Uterus (tissue), 4 donors: ENCODE measurements around the gene OR8J3. TPM values are rescaled to one million over a fixed set of nuclear protein-coding genes. Genes with fewer than 3 reads are reported as not detected.

Source experiments
- DNase-seq, 2 donors: peaks; one replicate each; pipeline ENCODE4 v3.0.0-alpha.2; 2019 to 2020
- H3K27ac ChIP-seq, 2 donors: fragments of 200-600 bp; sonication (generic); 1 replicate in 1 of 2; 2 replicates in 1 of 2; pipeline ENCODE4 v1.5.1; 2016 to 2018
- H3K27me3 ChIP-seq, 2 donors: fragments of 200-600 bp; sonication (generic); one replicate each; pipeline ENCODE4 v1.5.1; 2018 to 2019; ENCODE audit warnings: control low read depth in 1 of 2
- H3K36me3 ChIP-seq, 2 donors: fragments of 200-600 bp; sonication (generic); one replicate each; pipeline ENCODE4 v1.5.1; 2019; ENCODE audit warnings: control low read depth in 1 of 2
- H3K4me1 ChIP-seq, 2 donors: fragments of 200-600 bp; sonication (generic); one replicate each; pipeline ENCODE4 v1.5.1; 2018 to 2019; ENCODE audit warnings: control low read depth in 1 of 2
- H3K4me3 ChIP-seq, 2 donors: fragments of 200-600 bp; sonication (generic); 1 replicate in 1 of 2; 2 replicates in 1 of 2; pipeline ENCODE4 v1.5.1; 2018 to 2019; ENCODE audit warnings: mild to moderate bottlenecking in 1 of 2
- H3K9me3 ChIP-seq, 2 donors: fragments of 200-600 bp; sonication (generic); one replicate each; pipeline ENCODE4 v1.5.1; 2019; ENCODE audit warnings: control low read depth in 1 of 2
- POLR2A ChIP-seq, 2 donors: fragments of 450-650 bp; IDR thresholded peaks; one replicate each; pipeline ENCODE4 v1.6.1; 2016; ENCODE audit warnings: antibody characterized with exemption in 2 of 2, mild to moderate bottlenecking in 1 of 2, moderate library complexity in 1 of 2
- intact Hi-C: fragments of 100-400 bp; cut with DNase I; formaldehyde crosslinking; loops from one replicate; pipeline ENCODE4 v1.15.1; 2023; ENCODE audit warnings: low total_unique reads
- total RNA-seq, 4 donors: library from RNA; depleted of rRNA in 3 of 4; stranded (reverse); fragments of >200 nt in 3 of 4; gene quantifications; one replicate each; pipeline versions ENCODE4 v1.1.0 to v1.2.4, GENCODE V29; 2014 to 2023
- TF ChIP-seq, protein P1 (sequence below), 4 experiments: fragments of 200-600 bp in 2 of 4; fragments of 450-650 bp in 2 of 4; sonication (generic) in 2 of 4; IDR thresholded peaks; one replicate each; pipeline ENCODE4 v1.5.1; 2016 to 2019; ENCODE audit warnings: antibody characterized with exemption in 4 of 4, mild to moderate bottlenecking in 2 of 4, moderate library complexity in 1 of 4
- donor health status: DM: yes; HTN: yes; CAD: no.

The OR8J3 gene, protein sequence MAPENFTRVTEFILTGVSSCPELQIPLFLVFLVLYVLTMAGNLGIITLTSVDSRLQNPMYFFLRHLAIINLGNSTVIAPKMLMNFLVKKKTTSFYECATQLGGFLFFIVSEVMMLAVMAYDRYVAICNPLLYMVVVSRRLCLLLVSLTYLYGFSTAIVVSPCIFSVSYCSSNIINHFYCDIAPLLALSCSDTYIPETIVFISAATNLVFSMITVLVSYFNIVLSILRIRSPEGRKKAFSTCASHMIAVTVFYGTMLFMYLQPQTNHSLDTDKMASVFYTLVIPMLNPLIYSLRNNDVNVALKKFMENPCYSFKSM
- total RNA-seq, result not detected

DNA sequence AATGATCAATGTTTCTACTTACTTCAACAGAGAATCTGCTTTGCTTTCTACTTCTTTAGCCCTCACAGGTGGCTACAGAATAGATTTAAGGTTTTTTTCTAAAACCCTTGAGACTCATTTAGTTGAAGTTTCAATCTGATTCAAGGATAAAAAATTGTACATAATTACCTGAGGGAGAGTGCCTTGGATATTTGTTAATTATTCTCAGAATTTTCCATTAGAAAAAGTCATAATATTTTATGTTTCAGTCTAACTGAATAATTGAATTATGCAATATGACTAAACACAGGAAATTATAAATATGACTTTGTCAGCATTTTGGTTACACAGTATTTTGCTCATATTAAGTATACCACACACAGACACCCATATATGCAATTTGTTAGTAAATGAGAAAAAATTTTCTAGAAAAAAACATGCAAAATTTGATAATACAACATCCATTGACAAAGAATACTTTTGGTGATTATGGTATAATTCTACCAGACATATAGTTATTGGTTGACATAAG, at the start of gene OR8J3:
Gene OR8J3, minus strand, starts transcription at position 51 of the 511 bp plus-strand sequence. CDS start 2,483 bp downstream, outside the sequence.
- TF ChIP-seq, protein P1, sequence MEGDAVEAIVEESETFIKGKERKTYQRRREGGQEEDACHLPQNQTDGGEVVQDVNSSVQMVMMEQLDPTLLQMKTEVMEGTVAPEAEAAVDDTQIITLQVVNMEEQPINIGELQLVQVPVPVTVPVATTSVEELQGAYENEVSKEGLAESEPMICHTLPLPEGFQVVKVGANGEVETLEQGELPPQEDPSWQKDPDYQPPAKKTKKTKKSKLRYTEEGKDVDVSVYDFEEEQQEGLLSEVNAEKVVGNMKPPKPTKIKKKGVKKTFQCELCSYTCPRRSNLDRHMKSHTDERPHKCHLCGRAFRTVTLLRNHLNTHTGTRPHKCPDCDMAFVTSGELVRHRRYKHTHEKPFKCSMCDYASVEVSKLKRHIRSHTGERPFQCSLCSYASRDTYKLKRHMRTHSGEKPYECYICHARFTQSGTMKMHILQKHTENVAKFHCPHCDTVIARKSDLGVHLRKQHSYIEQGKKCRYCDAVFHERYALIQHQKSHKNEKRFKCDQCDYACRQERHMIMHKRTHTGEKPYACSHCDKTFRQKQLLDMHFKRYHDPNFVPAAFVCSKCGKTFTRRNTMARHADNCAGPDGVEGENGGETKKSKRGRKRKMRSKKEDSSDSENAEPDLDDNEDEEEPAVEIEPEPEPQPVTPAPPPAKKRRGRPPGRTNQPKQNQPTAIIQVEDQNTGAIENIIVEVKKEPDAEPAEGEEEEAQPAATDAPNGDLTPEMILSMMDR (IDR thresholded peaks at IDR 0.05), result no peak
- TF ChIP-seq POLR2A (IDR thresholded peaks at IDR 0.05), result no peak
- Histone ChIP-seq H3K27ac (no peak within 1 kb of the TSS), H3K36me3 (no peaks in the 10 kb centered on the region), H3K27me3 (no peaks in the 10 kb centered on the region), H3K9me3 (no peaks in the 10 kb centered on the region), H3K4me3 (no peak within 1 kb of the TSS), H3K4me1 (no peaks in the 10 kb centered on the region)
- intact Hi-C loops, result no loop called here
- no peak for DNase-seq

DNA sequence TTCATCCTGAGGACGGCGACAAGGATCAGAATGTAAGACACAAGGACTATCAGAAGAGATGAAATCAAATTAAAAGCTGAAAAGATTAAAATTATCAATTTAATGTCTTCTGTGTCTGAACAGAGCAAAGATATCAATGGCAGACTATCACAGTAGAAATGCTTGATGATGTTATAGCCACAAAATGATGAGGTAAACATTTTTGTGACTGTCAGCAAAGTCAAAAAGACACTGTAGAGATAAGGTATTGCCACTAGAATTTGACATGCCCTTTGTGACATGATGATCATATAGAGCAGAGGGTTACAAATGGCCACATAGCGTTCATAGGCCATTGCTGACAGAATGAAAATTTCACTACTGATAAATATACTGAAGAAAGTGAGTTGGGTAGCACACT, 48.6 kb upstream of the OR8J3 start:
- no peak for TF ChIP-seq POLR2A (IDR thresholded peaks at IDR 0.05)
- TF ChIP-seq, protein P1 (IDR thresholded peaks at IDR 0.05), result no peak
- no peak overlapping the region for H3K4me3 ChIP-seq
- H3K4me1 ChIP-seq, result no peaks in the 10 kb centered on the region
- no peaks in the 10 kb centered on the region for H3K9me3 ChIP-seq
- no peak for DNase-seq
- H3K36me3 ChIP-seq, result no peaks in the 10 kb centered on the region
- intact Hi-C loops, result no loop called here
- H3K27me3 ChIP-seq, result no peaks in the 10 kb centered on the region
- no peak overlapping the region for H3K27ac ChIP-seq

DNA sequence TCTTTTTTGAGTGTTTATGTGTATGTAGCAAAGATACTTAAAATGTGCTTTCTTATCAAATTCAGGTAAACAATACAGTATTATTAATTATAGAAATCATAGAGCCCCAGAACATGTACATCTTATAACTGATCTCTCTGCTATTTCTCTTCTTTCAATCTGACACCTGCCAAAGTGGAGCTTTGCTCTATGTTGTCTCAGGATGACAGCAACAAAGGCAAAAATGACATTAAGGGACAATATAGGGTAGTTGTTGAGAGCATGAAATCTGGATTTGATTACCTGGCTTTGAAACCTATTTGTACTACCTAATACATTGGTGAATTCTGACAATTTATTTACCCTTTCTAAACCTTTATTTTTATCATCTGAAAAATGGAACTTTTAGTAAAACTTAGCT, 43.5 kb upstream of the OR8J3 start:
- Histone ChIP-seq H3K4me3 (no peak overlapping the region), H3K4me1 (no peaks in the 10 kb centered on the region), H3K27ac (no peak overlapping the region), H3K9me3 (peaks cover 0 to 2% of the 10 kb centered on the region in 2 donors), H3K36me3 (no peaks in the 10 kb centered on the region), H3K27me3 (no peaks in the 10 kb centered on the region)
- TF ChIP-seq POLR2A (IDR thresholded peaks at IDR 0.05), result no peak
- TF ChIP-seq, protein P1 (IDR thresholded peaks at IDR 0.05), result no peak
- no peak for DNase-seq
- intact Hi-C loops, result no loop called here

DNA sequence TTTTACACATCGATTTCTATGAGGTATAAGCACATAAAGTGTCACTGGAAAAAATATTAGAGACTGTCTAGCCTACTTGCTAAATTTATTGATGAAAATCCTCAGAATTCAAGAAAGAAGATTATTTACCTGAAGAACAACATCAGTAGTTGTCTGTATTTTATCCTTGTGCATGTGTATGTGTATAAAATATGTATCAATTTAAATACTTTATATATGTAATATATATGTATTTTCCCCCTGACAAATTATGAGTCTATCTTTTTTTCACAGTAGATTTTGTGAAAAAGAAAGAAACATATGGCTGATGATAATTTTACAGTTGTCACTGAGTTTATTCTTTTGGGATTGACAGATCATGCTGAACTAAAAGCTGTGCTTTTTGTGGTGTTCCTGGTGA, 36.3 kb upstream of the OR8J3 start, which contains the start of gene OR5J2:
Gene OR5J2, plus strand, starts transcription at position 301 of the 400 bp plus-strand sequence. Its CDS starts 0 bp downstream, at position 301.
- TF ChIP-seq, protein P1 (IDR thresholded peaks at IDR 0.05), result no peak
- TF ChIP-seq POLR2A (IDR thresholded peaks at IDR 0.05), result no peak
- H3K4me1 ChIP-seq, result no peaks in the 10 kb centered on the region
- no peak for DNase-seq
- intact Hi-C loops, result no loop called here
- peaks cover 0 to 2% of the 10 kb centered on the region in 2 donors for H3K9me3 ChIP-seq
- H3K27ac ChIP-seq, result no peak within 1 kb of the TSS
- H3K36me3 ChIP-seq, result no peaks in the 10 kb centered on the region
- H3K27me3 ChIP-seq, result no peaks in the 10 kb centered on the region
- H3K4me3 ChIP-seq, result no peak within 1 kb of the TSS

DNA sequence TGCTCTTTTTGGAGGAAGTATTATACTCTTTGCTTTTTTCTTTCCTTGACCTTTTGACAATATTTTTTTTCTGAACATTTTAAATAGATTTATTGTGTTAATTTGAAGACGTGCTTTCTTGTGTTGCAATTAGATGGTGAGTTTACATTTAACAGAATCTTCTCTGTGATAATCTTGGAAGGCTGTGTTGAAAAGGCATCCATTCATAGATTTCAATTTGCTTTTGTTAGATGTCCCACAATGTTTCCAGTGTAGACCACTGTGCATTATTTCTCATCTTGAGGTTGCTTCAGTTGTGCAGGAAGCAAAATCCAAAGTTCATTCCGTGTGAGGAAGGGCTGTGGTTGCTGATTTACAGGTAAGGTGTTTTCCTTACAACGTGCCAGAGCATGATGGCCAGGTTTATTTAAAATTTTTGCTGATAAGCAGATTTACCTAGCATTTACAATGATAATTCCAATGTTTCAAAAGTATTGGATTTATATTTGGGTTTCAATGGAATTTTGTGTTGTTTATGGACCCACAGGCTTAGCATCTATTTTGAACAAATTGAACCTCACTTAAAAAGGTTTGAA, 32.3 kb upstream of the OR8J3 start:
- no peaks in the 10 kb centered on the region for H3K36me3 ChIP-seq
- intact Hi-C loops, result no loop called here
- DNase-seq, result no peak
- H3K27me3 ChIP-seq, result no peaks in the 10 kb centered on the region
- no peaks in the 10 kb centered on the region for H3K9me3 ChIP-seq
- no peaks in the 10 kb centered on the region for H3K4me1 ChIP-seq
- no peak overlapping the region for H3K4me3 ChIP-seq
- TF ChIP-seq, protein P1 (IDR thresholded peaks at IDR 0.05), result no peak
- TF ChIP-seq POLR2A (IDR thresholded peaks at IDR 0.05), result no peak
- no peak overlapping the region for H3K27ac ChIP-seq
